Measurements from ENCODE around the gene STKLD1. TPM values are rescaled to one million over a fixed set of nuclear protein-coding genes. Genes with fewer than 3 reads are reported as not detected.
A peak's percentile ranks its signal among the peaks of the same experiment; 100 is the strongest.

The STKLD1 gene
- total RNA-seq, 2 experiments from 2014 or later: 0.65 to 2.0 TPM

- no peaks in the 10 kb centered on the region for H3K9me3 Mint-ChIP-seq
- no peak overlapping the region for H3K27ac Mint-ChIP-seq
- POLR2A ChIA-PET: interaction anchor here (1.1 to 2.5 kb wide), 2 partner anchors 10 to 13 kb away, joined by 4 to 7 read pairs; partner anchors contain the start of genes MED22 and RPL7A
- H3K27me3 Mint-ChIP-seq: no peaks in the 10 kb centered on the region
- peak overlapping the region; percentile 85 for H3K4me3 Mint-ChIP-seq
- H3K4me1 Mint-ChIP-seq: peaks cover 46% of the 10 kb centered on the region
- CTCF ChIA-PET: interaction anchor here (0.6 to 2.3 kb wide), 7 partner anchors 9 to 446 kb away, joined by 3 to 11 read pairs (median 5); partner anchors contain the start of genes MED22, RPL7A and STKLD1
- DNase-seq: no peak
- H3K36me3 Mint-ChIP-seq (ENCODE audit: low read depth): peaks cover 30% of the 10 kb centered on the region
These were observed 18.5 kb upstream of the STKLD1 start for GRCh38 chr9:133357656-133358055.

DNA sequence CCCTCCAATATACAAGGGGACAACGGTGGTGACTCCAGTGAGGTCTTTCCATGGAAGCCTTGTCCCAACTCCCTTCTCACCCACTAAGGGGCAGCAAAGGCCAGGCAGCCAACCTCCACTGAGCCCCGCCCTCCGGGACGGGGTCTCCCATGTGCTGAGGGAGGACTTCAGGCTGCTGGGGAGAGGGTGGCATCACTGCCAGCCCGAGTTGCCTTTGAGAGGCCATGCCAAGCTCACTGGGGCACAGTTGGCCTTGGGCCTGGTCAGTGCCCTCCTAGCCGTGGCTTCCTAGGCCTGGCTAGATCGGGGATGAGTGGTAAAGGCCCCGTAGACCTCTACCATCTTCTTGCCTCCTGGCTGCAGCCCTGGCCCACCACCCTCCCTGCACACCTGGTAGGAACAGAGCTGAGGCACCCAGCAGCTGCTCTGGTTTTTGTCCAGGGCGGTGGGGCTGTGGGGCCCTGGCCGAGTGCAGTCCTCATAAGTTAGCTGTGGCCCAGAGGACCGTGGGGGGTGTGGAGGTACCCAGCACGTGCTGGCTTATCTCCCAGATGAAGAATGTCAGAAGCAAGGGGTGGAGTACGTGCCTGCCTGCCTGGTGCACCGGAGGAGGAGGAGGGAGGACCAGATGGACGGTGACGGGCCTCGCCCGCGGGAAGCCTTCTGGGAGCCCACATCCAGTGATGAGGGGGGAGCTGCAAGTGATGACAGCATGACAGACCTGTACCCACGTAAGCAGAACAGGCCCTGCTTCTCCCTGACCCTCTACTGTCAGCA, 16.6 kb upstream of the STKLD1 start:
- H3K4me3 Mint-ChIP-seq: no peak overlapping the region

GRCh38 chr9:133360400-133361393, 15.5 kb upstream of the STKLD1 start:
- Mint-ChIP-seq H3K9me3 (no peaks in the 10 kb centered on the region), H3K4me1 (peaks cover 32% of the 10 kb centered on the region), H3K27ac (peak overlapping the region; percentile 42), H3K4me3 (no peak overlapping the region), H3K36me3 (ENCODE audit: low read depth) (peaks cover 47% of the 10 kb centered on the region), H3K27me3 (no peaks in the 10 kb centered on the region)
- ChIA-PET CTCF (interaction anchor here (0.6 to 1.2 kb wide), 5 partner anchors 9 to 25 kb away, joined by 3 to 4 read pairs (median 3); partner anchors contain the start of genes MED22 and RPL7A), POLR2A (no interaction called here)
- DNase-seq: no peak

More for the DNA sequence above, 16.6 kb upstream of the STKLD1 start:
- ChIA-PET CTCF (interaction anchor here (0.8 to 1.6 kb wide), 4 partner anchors 10 to 17 kb away, joined by 3 to 8 read pairs (median 3); no protein-coding TSS in a partner anchor), POLR2A (interaction anchor here (1.0 kb wide), 1 partner anchor 12 kb away, joined by 3 read pairs; the partner anchor contains the start of genes MED22 and RPL7A)
- H3K9me3 Mint-ChIP-seq: no peaks in the 10 kb centered on the region
- DNase-seq: no peak
- peak overlapping the region; percentile 52 for H3K27ac Mint-ChIP-seq
- peaks cover 38% of the 10 kb centered on the region for H3K36me3 Mint-ChIP-seq (ENCODE audit: low read depth)
- peaks cover 42% of the 10 kb centered on the region for H3K4me1 Mint-ChIP-seq
- H3K27me3 Mint-ChIP-seq: no peaks in the 10 kb centered on the region

- Mint-ChIP-seq H3K4me1 (peaks cover 33% of the 10 kb centered on the region), H3K27ac (no peak overlapping the region), H3K9me3 (no peaks in the 10 kb centered on the region), H3K4me3 (no peak overlapping the region), H3K36me3 (ENCODE audit: low read depth) (peaks cover 53% of the 10 kb centered on the region), H3K27me3 (no peaks in the 10 kb centered on the region)
- DNase-seq: no peak
- ChIA-PET CTCF (interaction anchor here (0.6 to 1.2 kb wide), 4 partner anchors 10 to 24 kb away, joined by 3 to 4 read pairs (median 3); partner anchors contain the start of genes MED22 and RPL7A), POLR2A (no interaction called here)
These were observed 14.6 kb upstream of the STKLD1 start for GRCh38 chr9:133361507-133362092.

GRCh38 chr9:133362359-133363044, 13.7 kb upstream of the STKLD1 start:
- no peak overlapping the region for H3K4me3 Mint-ChIP-seq
- H3K27me3 Mint-ChIP-seq: no peaks in the 10 kb centered on the region
- no peaks in the 10 kb centered on the region for H3K9me3 Mint-ChIP-seq
- ChIA-PET CTCF (interaction anchor here (0.8 to 1.0 kb wide), 3 partner anchors 9 to 176 kb away, joined by 3 read pairs; no protein-coding TSS in a partner anchor), POLR2A (no interaction called here)
- no peak for DNase-seq
- H3K27ac Mint-ChIP-seq: no peak overlapping the region
- H3K36me3 Mint-ChIP-seq (ENCODE audit: low read depth): peaks cover 55% of the 10 kb centered on the region
- peaks cover 30% of the 10 kb centered on the region for H3K4me1 Mint-ChIP-seq

DNA sequence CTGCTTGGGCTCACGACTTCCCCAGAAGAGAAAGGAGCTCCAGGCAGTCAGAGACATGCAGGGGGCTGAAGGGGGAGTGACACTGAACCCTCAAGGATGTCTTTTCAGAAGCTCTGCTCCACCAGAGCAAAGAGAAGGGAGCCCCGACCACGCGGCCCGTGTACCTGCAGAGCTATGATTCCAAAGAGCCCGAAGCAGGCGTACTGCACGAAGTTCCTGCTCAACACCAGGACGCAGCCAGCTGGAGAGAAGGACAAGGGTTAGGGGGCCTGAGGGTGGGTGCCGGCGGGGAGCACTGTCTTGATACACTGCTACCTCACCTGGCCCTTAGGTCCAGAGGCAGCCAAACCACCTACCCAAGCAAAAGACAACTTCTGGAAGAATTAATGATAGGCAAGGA, 9.7 kb upstream of the STKLD1 start:
- Mint-ChIP-seq H3K27me3 (no peaks in the 10 kb centered on the region), H3K36me3 (ENCODE audit: low read depth) (peaks cover 66% of the 10 kb centered on the region), H3K4me1 (peaks cover 43% of the 10 kb centered on the region), H3K4me3 (no peak overlapping the region), H3K27ac (no peak overlapping the region), H3K9me3 (no peaks in the 10 kb centered on the region)
- CTCF ChIA-PET: interaction anchor here (1.3 to 1.5 kb wide), 2 partner anchors 10 to 36 kb away, joined by 6 read pairs; partner anchors contain the start of genes SURF1 and SURF2
- DNase-seq: no peak
- POLR2A ChIA-PET: no interaction called here

DNA sequence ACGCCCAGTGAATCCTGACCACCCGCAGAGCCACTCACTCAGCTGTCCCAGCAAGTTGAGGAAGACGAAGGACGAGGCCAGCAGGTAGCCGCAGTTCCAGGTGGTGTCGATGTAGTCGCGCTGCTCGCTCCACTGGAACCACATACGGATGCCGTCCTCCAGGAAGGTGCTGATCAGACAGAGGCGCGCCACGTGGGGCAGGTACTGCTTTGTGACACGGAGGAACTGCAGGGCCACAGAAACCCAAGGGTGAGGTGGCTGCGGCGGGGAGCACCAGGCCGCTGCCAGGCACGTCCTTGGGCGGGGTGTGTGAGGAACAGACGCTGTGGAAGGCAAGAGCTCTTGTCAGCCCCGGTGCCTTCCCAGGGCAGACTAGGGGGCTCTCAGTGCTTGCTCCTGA, 8.9 kb upstream of the STKLD1 start:
- ChIA-PET POLR2A (no interaction called here), CTCF (interaction anchor here (1.3 to 1.6 kb wide), 3 partner anchors 9 to 37 kb away, joined by 4 to 6 read pairs (median 6); partner anchors contain the start of genes STKLD1, SURF1 and SURF2)
- no peaks in the 10 kb centered on the region for H3K9me3 Mint-ChIP-seq
- H3K36me3 Mint-ChIP-seq (ENCODE audit: low read depth): peaks cover 61% of the 10 kb centered on the region
- no peaks in the 10 kb centered on the region for H3K27me3 Mint-ChIP-seq
- no peak overlapping the region for H3K27ac Mint-ChIP-seq
- H3K4me3 Mint-ChIP-seq: no peak overlapping the region
- DNase-seq: no peak
- peaks cover 51% of the 10 kb centered on the region for H3K4me1 Mint-ChIP-seq

GRCh38 chr9:133367778-133368177, 8.4 kb upstream of the STKLD1 start:
- Mint-ChIP-seq H3K4me1 (peaks cover 57% of the 10 kb centered on the region), H3K27ac (no peak overlapping the region), H3K27me3 (no peaks in the 10 kb centered on the region), H3K4me3 (no peak overlapping the region), H3K9me3 (no peaks in the 10 kb centered on the region), H3K36me3 (ENCODE audit: low read depth) (peaks cover 63% of the 10 kb centered on the region)
- DNase-seq: no peak
- ChIA-PET CTCF (interaction anchor here (1.6 kb wide), 1 partner anchor 9 kb away, joined by 4 read pairs; the partner anchor contains the start of gene STKLD1), POLR2A (no interaction called here)

DNA sequence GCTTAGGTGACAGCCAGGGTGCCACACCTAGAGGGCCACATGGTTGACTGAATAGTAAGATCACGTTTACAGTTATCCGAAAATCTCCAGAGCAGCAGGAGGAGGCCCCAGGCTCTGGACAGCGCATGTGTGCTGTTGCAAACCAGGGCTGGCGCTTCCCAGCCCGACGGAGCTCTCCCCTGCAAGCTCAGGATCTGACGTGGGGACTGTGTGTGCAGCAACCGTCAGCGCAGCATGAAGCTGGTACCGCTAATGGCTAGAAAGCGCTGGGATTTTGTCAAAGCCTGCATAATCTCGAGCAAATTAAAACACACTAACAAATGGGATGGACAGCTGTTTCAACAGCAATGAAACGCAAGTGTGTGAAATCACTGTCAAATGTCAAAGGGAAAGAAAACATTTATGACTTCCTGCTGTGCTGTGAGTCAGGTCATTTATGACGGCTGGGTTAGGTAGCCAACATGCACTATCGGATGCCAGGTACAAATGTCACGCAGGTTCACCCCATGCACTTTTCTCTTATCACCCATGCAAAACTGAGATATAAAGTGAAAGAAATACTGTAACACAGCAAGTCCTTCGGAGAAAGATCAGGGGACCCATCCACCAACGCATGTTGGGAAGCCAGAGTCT, 7.8 kb upstream of the STKLD1 start:
- H3K4me1 Mint-ChIP-seq: peaks cover 63% of the 10 kb centered on the region
- H3K36me3 Mint-ChIP-seq (ENCODE audit: low read depth): peaks cover 61% of the 10 kb centered on the region

DNA sequence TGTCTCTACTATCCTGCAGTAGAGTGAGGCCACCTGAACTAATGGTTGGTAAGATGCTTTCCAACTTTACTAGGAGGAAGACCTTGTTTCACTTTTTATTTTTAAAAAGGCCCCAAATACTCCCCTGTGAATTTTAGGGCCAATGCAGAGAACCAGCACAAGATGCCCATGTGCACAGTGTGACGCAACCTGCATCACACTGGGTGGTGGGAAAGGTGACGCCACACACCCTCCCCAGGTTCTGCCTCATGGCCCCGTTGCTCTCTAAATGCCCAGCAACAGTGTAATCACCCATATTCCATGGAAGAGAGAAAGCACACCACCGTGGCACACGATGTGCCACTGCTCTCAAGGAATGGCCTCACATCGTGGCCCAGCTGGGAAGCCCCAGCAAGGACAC, 6.7 kb upstream of the STKLD1 start:
- Mint-ChIP-seq H3K4me1 (peaks cover 66% of the 10 kb centered on the region), H3K27ac (peak overlapping the region; percentile 92), H3K27me3 (no peaks in the 10 kb centered on the region), H3K9me3 (no peaks in the 10 kb centered on the region), H3K4me3 (peak overlapping the region; percentile 69), H3K36me3 (ENCODE audit: low read depth) (peaks cover 57% of the 10 kb centered on the region)
- ChIA-PET POLR2A (interaction anchor here (0.6 kb wide), 1 partner anchor 581 kb away, joined by 12 read pairs; no protein-coding TSS in a partner anchor), CTCF (interaction anchor here (2.4 kb wide), 1 partner anchor 10 kb away, joined by 8 read pairs; no protein-coding TSS in a partner anchor)
- no peak for DNase-seq

More for the DNA sequence above, 7.8 kb upstream of the STKLD1 start:
- DNase-seq: no peak
- H3K27ac Mint-ChIP-seq: peak overlapping the region; percentile 92
- H3K9me3 Mint-ChIP-seq: no peaks in the 10 kb centered on the region
- ChIA-PET CTCF (interaction anchor here (0.6 to 1.6 kb wide), 2 partner anchors 8 to 13 kb away, joined by 3 to 4 read pairs; partner anchors contain the start of gene STKLD1), POLR2A (no interaction called here)
- no peaks in the 10 kb centered on the region for H3K27me3 Mint-ChIP-seq
- no peak overlapping the region for H3K4me3 Mint-ChIP-seq

DNA sequence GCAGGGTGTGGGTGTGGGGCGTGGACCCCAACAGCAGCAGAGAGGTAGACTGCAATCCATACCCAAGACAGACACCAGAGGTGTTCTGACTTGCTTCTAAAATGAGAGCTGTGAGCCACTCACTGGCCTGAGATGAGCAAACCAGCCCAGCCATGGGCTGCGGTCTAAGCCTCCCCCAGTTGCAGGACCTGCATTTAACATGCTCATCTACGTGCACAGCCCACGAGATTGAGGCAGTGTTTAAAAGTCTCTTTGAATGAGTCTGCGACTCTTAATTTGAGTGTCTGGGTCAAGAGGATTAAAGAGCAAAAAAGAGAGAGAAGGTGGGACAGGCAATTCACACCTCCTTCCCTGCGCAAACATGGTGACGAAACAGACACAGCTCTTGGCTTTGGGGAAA, 6.2 kb upstream of the STKLD1 start:
- H3K4me3 Mint-ChIP-seq: peak overlapping the region; percentile 69
- no peaks in the 10 kb centered on the region for H3K27me3 Mint-ChIP-seq
- CTCF ChIA-PET: interaction anchor here (1.7 to 2.8 kb wide), 5 partner anchors 11 to 27 kb away, joined by 5 to 11 read pairs (median 8); partner anchors contain the start of genes MED22, RPL7A, SURF1 and SURF2
- POLR2A ChIA-PET: interaction anchor here (0.6 to 2.2 kb wide), 2 partner anchors 21 to 582 kb away, joined by 12 to 17 read pairs; partner anchors contain the start of genes MED22 and RPL7A
- H3K4me1 Mint-ChIP-seq: peaks cover 71% of the 10 kb centered on the region
- peaks cover 61% of the 10 kb centered on the region for H3K36me3 Mint-ChIP-seq (ENCODE audit: low read depth)
- no peak for DNase-seq
- H3K27ac Mint-ChIP-seq: peak overlapping the region; percentile 92
- H3K9me3 Mint-ChIP-seq: no peaks in the 10 kb centered on the region
